HL-60/S4 treated with phorbol 12-myristate 13-acetate at 8.2 ng/mL for 4 days and 3 days (cell line): ENCODE results near the gene MKI67.
"Not testable (repeated sequence)": the region's sequence is repeated elsewhere in the genome, so short reads cannot be mapped to it uniquely, and the experiment has no call there.

ENCODE experiments used
- in situ Hi-C: fragments of 300-500 bp; cut with MboI; formaldehyde crosslinking; loops from 2 replicates; pipeline ENCODE4 v1.15.0; 2022; ENCODE audit warnings: low sequenced_read_pairs

The MKI67 gene

GRCh38 chr10:128125944-128126764, at the start of gene MKI67:
Gene MKI67, minus strand, starts transcription at chr10:128126423. Its CDS starts 756 bp downstream, at chr10:128125667.
- in situ Hi-C loops, result no loop called here

GRCh38 chr10:128174581-128175559, 48.6 kb upstream of the MKI67 start:
- in situ Hi-C loops, result no loop called here

GRCh38 chr10:128173386-128173785, 47.2 kb upstream of the MKI67 start:
- in situ Hi-C loops, result no loop called here

- in situ Hi-C loops, result no loop called here
These were observed 46.5 kb upstream of the MKI67 start for GRCh38 chr10:128172756-128173155.

- in situ Hi-C loops, result no loop called here
These were observed 43.7 kb upstream of the MKI67 start for GRCh38 chr10:128169811-128170379.

- in situ Hi-C loops, result no loop called here
These were observed 41.8 kb upstream of the MKI67 start for GRCh38 chr10:128167926-128168520.

GRCh38 chr10:128167123-128167522, 40.9 kb upstream of the MKI67 start:
- in situ Hi-C loops, result not testable (repeated sequence)

GRCh38 chr10:128166151-128166550, 39.9 kb upstream of the MKI67 start:
- in situ Hi-C loops, result no loop called here

- in situ Hi-C loops, result no loop called here
These were observed 39.3 kb upstream of the MKI67 start for GRCh38 chr10:128165536-128165935.

GRCh38 chr10:128163701-128164100, 37.5 kb upstream of the MKI67 start:
- in situ Hi-C loops, result no loop called here

- in situ Hi-C loops, result no loop called here
These were observed 34.8 kb upstream of the MKI67 start for GRCh38 chr10:128161031-128161430.

GRCh38 chr10:128160297-128160711, 34.1 kb upstream of the MKI67 start:
- in situ Hi-C loops, result no loop called here

- in situ Hi-C loops, result no loop called here
These were observed 32.0 kb upstream of the MKI67 start for GRCh38 chr10:128158021-128158795.

- in situ Hi-C loops, result no loop called here
These were observed 31.0 kb upstream of the MKI67 start for GRCh38 chr10:128156999-128157755.

- in situ Hi-C loops, result no loop called here
These were observed 26.7 kb upstream of the MKI67 start for GRCh38 chr10:128152741-128153580.

GRCh38 chr10:128151031-128151430, 24.8 kb upstream of the MKI67 start:
- in situ Hi-C loops, result no loop called here

- in situ Hi-C loops, result no loop called here
These were observed 24.3 kb upstream of the MKI67 start for GRCh38 chr10:128150561-128150960.

- in situ Hi-C loops, result no loop called here
These were observed 23.8 kb upstream of the MKI67 start for GRCh38 chr10:128150045-128150493.
